ENCODE measurements around the gene CPPED1. TPM values are rescaled to one million over a fixed set of nuclear protein-coding genes. Genes with fewer than 3 reads are reported as not detected.

CPPED1 gene
- total and polyA plus RNA-seq, 10 of the 15 experiments (the other 5 are each of a cell fraction or from before 2014, with no cell fraction given) = 7.1 to 39.0 (median 16.0) TPM

GRCh38 chr16:12627394-12627793 lies 176.3 kb downstream of the CPPED1 start (continued):
- TF ChIP-seq, protein P1, sequence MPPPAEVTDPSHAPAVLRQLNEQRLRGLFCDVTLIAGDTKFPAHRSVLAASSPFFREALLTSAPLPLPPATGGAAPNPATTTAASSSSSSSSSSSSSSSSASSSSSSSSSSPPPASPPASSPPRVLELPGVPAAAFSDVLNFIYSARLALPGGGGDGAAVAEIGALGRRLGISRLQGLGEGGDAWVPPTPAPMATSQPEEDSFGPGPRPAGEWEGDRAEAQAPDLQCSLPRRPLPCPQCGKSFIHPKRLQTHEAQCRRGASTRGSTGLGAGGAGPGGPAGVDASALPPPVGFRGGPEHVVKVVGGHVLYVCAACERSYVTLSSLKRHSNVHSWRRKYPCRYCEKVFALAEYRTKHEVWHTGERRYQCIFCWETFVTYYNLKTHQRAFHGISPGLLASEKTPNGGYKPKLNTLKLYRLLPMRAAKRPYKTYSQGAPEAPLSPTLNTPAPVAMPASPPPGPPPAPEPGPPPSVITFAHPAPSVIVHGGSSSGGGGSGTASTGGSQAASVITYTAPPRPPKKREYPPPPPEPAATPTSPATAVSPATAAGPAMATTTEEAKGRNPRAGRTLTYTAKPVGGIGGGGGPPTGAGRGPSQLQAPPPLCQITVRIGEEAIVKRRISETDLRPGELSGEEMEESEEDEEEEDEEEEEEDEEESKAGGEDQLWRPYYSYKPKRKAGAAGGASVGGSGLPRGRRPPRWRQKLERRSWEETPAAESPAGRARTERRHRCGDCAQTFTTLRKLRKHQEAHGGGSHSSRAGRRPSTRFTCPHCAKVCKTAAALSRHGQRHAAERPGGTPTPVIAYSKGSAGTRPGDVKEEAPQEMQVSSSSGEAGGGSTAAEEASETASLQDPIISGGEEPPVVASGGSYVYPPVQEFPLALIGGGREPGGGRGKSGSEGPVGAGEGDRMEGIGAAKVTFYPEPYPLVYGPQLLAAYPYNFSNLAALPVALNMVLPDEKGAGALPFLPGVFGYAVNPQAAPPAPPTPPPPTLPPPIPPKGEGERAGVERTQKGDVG (CRISPR knock-in tag; IDR thresholded peaks at IDR 0.05) = no peak
- TF ChIP-seq, protein P2, sequence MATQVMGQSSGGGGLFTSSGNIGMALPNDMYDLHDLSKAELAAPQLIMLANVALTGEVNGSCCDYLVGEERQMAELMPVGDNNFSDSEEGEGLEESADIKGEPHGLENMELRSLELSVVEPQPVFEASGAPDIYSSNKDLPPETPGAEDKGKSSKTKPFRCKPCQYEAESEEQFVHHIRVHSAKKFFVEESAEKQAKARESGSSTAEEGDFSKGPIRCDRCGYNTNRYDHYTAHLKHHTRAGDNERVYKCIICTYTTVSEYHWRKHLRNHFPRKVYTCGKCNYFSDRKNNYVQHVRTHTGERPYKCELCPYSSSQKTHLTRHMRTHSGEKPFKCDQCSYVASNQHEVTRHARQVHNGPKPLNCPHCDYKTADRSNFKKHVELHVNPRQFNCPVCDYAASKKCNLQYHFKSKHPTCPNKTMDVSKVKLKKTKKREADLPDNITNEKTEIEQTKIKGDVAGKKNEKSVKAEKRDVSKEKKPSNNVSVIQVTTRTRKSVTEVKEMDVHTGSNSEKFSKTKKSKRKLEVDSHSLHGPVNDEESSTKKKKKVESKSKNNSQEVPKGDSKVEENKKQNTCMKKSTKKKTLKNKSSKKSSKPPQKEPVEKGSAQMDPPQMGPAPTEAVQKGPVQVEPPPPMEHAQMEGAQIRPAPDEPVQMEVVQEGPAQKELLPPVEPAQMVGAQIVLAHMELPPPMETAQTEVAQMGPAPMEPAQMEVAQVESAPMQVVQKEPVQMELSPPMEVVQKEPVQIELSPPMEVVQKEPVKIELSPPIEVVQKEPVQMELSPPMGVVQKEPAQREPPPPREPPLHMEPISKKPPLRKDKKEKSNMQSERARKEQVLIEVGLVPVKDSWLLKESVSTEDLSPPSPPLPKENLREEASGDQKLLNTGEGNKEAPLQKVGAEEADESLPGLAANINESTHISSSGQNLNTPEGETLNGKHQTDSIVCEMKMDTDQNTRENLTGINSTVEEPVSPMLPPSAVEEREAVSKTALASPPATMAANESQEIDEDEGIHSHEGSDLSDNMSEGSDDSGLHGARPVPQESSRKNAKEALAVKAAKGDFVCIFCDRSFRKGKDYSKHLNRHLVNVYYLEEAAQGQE (IDR thresholded peaks at IDR 0.05; ENCODE audit: low read depth, low read length) = no peak
- TF ChIP-seq LARP7 (IDR thresholded peaks at IDR 0.05) = no peak
- TF ChIP-seq, protein P3, sequence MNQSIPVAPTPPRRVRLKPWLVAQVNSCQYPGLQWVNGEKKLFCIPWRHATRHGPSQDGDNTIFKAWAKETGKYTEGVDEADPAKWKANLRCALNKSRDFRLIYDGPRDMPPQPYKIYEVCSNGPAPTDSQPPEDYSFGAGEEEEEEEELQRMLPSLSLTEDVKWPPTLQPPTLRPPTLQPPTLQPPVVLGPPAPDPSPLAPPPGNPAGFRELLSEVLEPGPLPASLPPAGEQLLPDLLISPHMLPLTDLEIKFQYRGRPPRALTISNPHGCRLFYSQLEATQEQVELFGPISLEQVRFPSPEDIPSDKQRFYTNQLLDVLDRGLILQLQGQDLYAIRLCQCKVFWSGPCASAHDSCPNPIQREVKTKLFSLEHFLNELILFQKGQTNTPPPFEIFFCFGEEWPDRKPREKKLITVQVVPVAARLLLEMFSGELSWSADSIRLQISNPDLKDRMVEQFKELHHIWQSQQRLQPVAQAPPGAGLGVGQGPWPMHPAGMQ (IDR thresholded peaks at IDR 0.05; ENCODE audit: borderline replicate concordance) = no peak
- TF ChIP-seq RFX5 (IDR thresholded peaks at IDR 0.05; ENCODE audit: low read depth, low read length) = no peak
